RWPE2 (cell line): ENCODE data around the gene MAPK11.
A peak's percentile ranks its signal among the peaks of the same experiment; 100 is the strongest.

Source experiments
- ATAC-seq: fragments of 200-7000 bp; cut with Tn5 transposase; 3 replicates; pipeline ENCODE4 v1.9.1; 2021; ENCODE audit warnings: low read depth
- DNase-seq: peaks from one replicate; pipeline ENCODE4 v3.0.0-alpha.2; 2020; ENCODE audit warnings: low spot score
- H3K27ac ChIP-seq: fragments of 450-650 bp; 2 replicates; pipeline ENCODE4 v1.5.1; 2017; ENCODE audit warnings: mild to moderate bottlenecking; ENCODE audit not compliant: poor library complexity, severe bottlenecking
- H3K27me3 ChIP-seq: fragments of 250-450 bp; sonication (Bioruptor Pico); 2 replicates; pipeline ENCODE4 v1.5.1; 2021; ENCODE audit warnings: mild to moderate bottlenecking, moderate library complexity; ENCODE audit not compliant: insufficient read depth, poor library complexity, severe bottlenecking
- H3K36me3 ChIP-seq: fragments of 250-450 bp; sonication (Bioruptor Pico); 2 replicates; pipeline ENCODE4 v1.5.1; 2020; ENCODE audit warnings: low read depth, mild to moderate bottlenecking, moderate library complexity
- H3K4me1 ChIP-seq: fragments of 250-450 bp; sonication (Bioruptor Pico); 2 replicates; pipeline ENCODE4 v1.5.1; 2021; ENCODE audit warnings: mild to moderate bottlenecking, moderate library complexity; ENCODE audit not compliant: insufficient read depth, poor library complexity, severe bottlenecking
- H3K4me3 ChIP-seq: fragments of 250-450 bp; sonication (Bioruptor Pico); 2 replicates; pipeline ENCODE4 v1.5.1; 2021; ENCODE audit warnings: mild to moderate bottlenecking, moderate library complexity; ENCODE audit not compliant: severe bottlenecking
- H3K9me3 ChIP-seq: fragments of 250-450 bp; sonication (Bioruptor Pico); 2 replicates; pipeline ENCODE4 v1.5.1; 2021; ENCODE audit warnings: mild to moderate bottlenecking, moderate library complexity; ENCODE audit not compliant: severe bottlenecking
- TF ChIP-seq, protein P1 (sequence below): fragments of 450-650 bp; IDR thresholded peaks from one replicate; pipeline ENCODE4 v1.5.1; 2017; ENCODE audit warnings: mild to moderate bottlenecking, moderate library complexity; ENCODE audit not compliant: poor library complexity, severe bottlenecking

MAPK11 gene

GRCh38 chr22:50227579-50228215 lies 42.5 kb downstream of the MAPK11 start:
- ATAC-seq (no peak), DNase-seq (peak; percentile 46)
- H3K27ac ChIP-seq, result no peak overlapping the region
- H3K4me3 ChIP-seq, result no peak overlapping the region
- TF ChIP-seq, protein P1, sequence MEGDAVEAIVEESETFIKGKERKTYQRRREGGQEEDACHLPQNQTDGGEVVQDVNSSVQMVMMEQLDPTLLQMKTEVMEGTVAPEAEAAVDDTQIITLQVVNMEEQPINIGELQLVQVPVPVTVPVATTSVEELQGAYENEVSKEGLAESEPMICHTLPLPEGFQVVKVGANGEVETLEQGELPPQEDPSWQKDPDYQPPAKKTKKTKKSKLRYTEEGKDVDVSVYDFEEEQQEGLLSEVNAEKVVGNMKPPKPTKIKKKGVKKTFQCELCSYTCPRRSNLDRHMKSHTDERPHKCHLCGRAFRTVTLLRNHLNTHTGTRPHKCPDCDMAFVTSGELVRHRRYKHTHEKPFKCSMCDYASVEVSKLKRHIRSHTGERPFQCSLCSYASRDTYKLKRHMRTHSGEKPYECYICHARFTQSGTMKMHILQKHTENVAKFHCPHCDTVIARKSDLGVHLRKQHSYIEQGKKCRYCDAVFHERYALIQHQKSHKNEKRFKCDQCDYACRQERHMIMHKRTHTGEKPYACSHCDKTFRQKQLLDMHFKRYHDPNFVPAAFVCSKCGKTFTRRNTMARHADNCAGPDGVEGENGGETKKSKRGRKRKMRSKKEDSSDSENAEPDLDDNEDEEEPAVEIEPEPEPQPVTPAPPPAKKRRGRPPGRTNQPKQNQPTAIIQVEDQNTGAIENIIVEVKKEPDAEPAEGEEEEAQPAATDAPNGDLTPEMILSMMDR, result no peak
- H3K36me3 ChIP-seq, result peaks cover 22% of the 10 kb centered on the region
- no peaks in the 10 kb centered on the region for H3K4me1 ChIP-seq
- no peaks in the 10 kb centered on the region for H3K9me3 ChIP-seq
- H3K27me3 ChIP-seq, result no peaks in the 10 kb centered on the region

- no peak overlapping the region for H3K4me3 ChIP-seq
- H3K27me3 ChIP-seq, result no peaks in the 10 kb centered on the region
- H3K27ac ChIP-seq, result no peak overlapping the region
- TF ChIP-seq, protein P1, result no peak
- ATAC-seq (no peak), DNase-seq (peak; percentile 49)
- H3K9me3 ChIP-seq, result no peaks in the 10 kb centered on the region
- H3K36me3 ChIP-seq, result peaks cover 29% of the 10 kb centered on the region
- no peaks in the 10 kb centered on the region for H3K4me1 ChIP-seq
Measured at GRCh38 chr22:50226875-50227165, 43.4 kb downstream of the MAPK11 start.

DNA sequence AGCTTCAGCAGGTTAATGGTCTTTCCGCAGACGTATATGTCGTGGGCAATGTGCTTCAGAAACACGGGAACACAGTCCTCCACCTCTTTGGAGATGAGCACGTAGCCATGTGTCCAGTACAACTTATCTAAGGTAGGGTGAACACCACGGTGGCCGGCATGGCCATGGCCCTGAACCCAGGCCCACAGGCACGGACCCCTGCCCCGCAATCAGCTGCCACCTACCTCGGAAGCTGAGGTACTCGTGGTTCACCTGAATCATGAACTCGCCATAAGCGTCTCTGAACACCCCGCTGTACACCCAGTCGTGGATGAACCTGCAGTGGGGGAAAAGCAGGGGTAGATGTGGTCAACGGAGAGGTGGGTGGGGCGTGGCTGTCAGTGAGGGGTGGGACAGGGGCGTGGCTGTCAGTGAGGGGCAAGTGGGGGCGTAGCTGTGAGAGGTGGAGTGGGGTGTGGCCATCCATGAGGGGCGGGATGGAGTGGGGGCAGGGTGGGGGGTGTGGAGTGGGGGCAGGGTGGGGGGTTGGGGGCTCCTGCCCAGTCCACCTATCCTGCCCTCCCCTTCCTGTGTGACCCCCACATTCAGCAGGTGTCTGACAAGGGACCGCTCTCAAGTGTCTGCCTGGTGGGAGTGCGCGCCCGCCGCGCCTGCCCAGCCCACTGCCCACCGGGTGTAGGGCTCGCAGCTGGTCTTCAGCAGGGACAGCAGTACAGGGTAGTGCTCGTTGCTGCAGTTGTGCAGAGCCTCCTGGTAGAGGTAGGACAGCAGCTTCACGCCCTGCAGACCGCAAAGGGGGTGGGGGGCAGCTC lies 43.9 kb downstream of the MAPK11 start:
- Histone ChIP-seq H3K27me3 (no peaks in the 10 kb centered on the region), H3K4me3 (no peak overlapping the region), H3K36me3 (peaks cover 33% of the 10 kb centered on the region), H3K4me1 (no peaks in the 10 kb centered on the region), H3K27ac (no peak overlapping the region), H3K9me3 (no peaks in the 10 kb centered on the region)
- TF ChIP-seq, protein P1, result no peak
- peak; percentile 52 for DNase-seq
- ATAC-seq, result no peak

GRCh38 chr22:50225200-50225969 lies 44.8 kb downstream of the MAPK11 start:
- H3K27me3 ChIP-seq, result no peaks in the 10 kb centered on the region
- no peaks in the 10 kb centered on the region for H3K9me3 ChIP-seq
- no peak overlapping the region for H3K4me3 ChIP-seq
- ATAC-seq (no peak), DNase-seq (peak; percentile 49)
- no peaks in the 10 kb centered on the region for H3K4me1 ChIP-seq
- H3K27ac ChIP-seq, result no peak overlapping the region
- H3K36me3 ChIP-seq, result peaks cover 37% of the 10 kb centered on the region
- TF ChIP-seq, protein P1, result no peak
